ENCODE data around the gene ZNF324B. TPM values are rescaled to one million over a fixed set of nuclear protein-coding genes. Genes with fewer than 3 reads are reported as not detected.

The ZNF324B gene
- total and polyA plus RNA-seq, 10 of the 15 experiments (the other 5 are each of a cell fraction or from before 2014, with no cell fraction given), result 0.11 to 12.8 (median 4.0) TPM

DNA sequence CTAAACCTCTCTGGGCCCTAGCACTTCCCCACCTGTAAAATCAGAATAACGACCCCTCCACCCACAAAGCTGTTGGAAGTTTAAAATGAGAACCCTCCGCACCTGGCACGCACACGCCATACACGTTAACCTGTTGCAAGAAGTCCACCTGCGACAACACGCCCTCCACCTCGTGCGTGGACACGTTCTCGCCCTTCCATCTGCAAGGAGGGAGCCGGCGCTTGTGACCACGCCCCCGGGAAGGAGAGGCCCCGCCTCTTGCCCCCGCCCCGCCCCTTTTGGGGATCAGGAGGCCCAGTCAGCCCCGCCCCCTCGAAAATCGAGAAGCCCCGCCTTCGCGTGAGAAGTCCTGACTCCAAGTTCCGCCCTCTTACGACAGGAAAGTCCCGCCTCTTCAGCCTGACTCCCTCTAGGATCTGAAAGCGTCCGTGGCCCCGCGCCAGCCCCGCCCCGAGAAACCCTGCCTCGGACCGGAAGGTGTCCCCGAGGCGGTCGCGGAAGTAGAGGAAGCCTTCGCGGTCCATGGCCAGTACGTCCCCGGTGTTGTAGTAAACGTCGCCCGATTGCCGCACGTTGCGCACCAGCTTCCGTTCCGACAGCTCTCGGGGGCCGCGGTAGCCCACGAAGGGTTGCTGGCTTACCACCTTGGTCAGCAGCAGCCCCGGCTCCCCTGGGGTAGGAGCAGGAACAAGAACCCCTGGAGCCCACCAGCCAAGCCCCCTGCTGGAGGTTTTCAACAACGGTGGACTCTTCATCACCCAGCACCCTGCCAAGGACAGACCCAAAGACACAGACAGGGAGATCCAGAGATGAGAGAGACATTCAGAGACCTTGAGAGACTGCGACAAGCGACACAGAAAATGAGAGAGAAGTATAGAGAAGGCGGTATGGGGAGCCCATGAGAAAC lies 47.9 kb downstream of the ZNF324B start:
- Histone ChIP-seq H4K20me1 (ENCODE audit: control insufficient read depth, insufficient read depth) (no peaks in the 10 kb centered on the region), H2AFZ (ENCODE audit: control insufficient read depth, low read depth, low read length) (peak overlapping the region; percentile 98), H3K27ac (ENCODE audit: control insufficient read depth, insufficient read depth) (peak overlapping the region; percentile 87), H3K36me3 (ENCODE audit: control insufficient read depth in 2 of 2, insufficient read depth in 2 of 2, low read length in 1 of 2) (no peaks in the 10 kb centered on the region), H3K79me2 (ENCODE audit: control insufficient read depth, insufficient read depth, low read length) (peaks cover 11% of the 10 kb centered on the region), H3K4me1 (ENCODE audit: control insufficient read depth, insufficient read depth, low read length) (peaks cover 11% of the 10 kb centered on the region), H3K9me3 (replicated peaks; ENCODE audit: control insufficient read depth, insufficient read depth, low read length) (no peaks in the 10 kb centered on the region; the same call in 2 of the 3 replicates), H3K9ac (ENCODE audit: control insufficient read depth, insufficient read depth, low read length) (peak overlapping the region; percentile 84), H3K4me3 (peak overlapping the region; percentile 80), H3K4me2 (ENCODE audit: control insufficient read depth, insufficient read depth) (peak overlapping the region; percentile 84), H3K27me3 (replicated peaks in 1 of 2; ENCODE audit: control insufficient read depth in 2 of 2, insufficient read depth in 2 of 2, low read length in 1 of 2) (no peaks in the 10 kb centered on the region)
- intact Hi-C loops (cut with micrococcal nuclease; ENCODE audit: unreplicated experiment) (no loop called here), in situ Hi-C loops (cut with MboI) (no loop called here)
- BruUV-seq (replicated peaks), result TSS peak; percentile 96
- SMC1A ChIA-PET (ENCODE audit: uncharacterized antibody, unreplicated experiment), result interaction anchor here (1.0 to 2.6 kb wide), 3 partner anchors 10 to 19 kb away, joined by 3 to 16 read pairs (median 3); partner anchors contain the start of gene SLC27A5
- RAD21 ChIA-PET (ENCODE audit: unreplicated experiment), result interaction anchor here (0.8 to 1.6 kb wide), 3 partner anchors 10 to 137 kb away, joined by 3 to 5 read pairs (median 4); partner anchors contain the start of gene ZNF497
- CTCF ChIA-PET, result interaction anchor here (2.3 to 4.2 kb wide), 3 partner anchors 10 to 20 kb away, joined by 10 to 24 read pairs (median 12); partner anchors contain the start of gene ZBTB45
- POLR2A ChIA-PET, result interaction anchor here (0.7 to 1.9 kb wide), 4 partner anchors 11 to 999 kb away, joined by 3 to 9 read pairs (median 5); partner anchors contain the start of genes ZNF497 and ZNF773
- DNase-seq (ENCODE audit: low read depth, low spot score) (peak; percentile 89), FAIRE-seq (peak; percentile 95), ATAC-seq (peak; percentile 99)
- 4% methylated on average over 46 of the region's 60 CpGs for WGBS (ENCODE audit: insufficient coverage, insufficient replicate concordance, low lambda C conversion rate, missing lambda C conversion rate)
- TF ChIP-seq POU2F2 (IDR thresholded peaks at IDR 0.05; ENCODE audit: borderline replicate concordance, low read depth, low read length) (peak; percentile 82; the same call in 2 of the 3 replicates), NBN (IDR thresholded peaks at IDR 0.05) (peak; percentile 93), MTA2 (IDR thresholded peaks at IDR 0.05; ENCODE audit: low read depth) (peak; percentile 60), SMARCA5 (IDR thresholded peaks at IDR 0.05) (no peak; the same call in 1 of the 2 replicates), NRF1 (conservative IDR thresholded peaks at IDR 0.05; ENCODE audit: low read depth, low read length) (no peak; the same call in 1 of the 2 replicates), SIN3A (IDR thresholded peaks at IDR 0.05; ENCODE audit: low read depth, low read length) (0 out of 2 replicates have a peak, but pooled peaks have one; percentile 64), CBFB (IDR thresholded peaks at IDR 0.05; ENCODE audit: low read depth) (peak; percentile 78; the same call in 1 of the 2 replicates), MYC (IDR thresholded peaks at IDR 0.05; ENCODE audit: insufficient read depth, insufficient read length, insufficient replicate concordance, low read length, severe bottlenecking) (no peak), BMI1 (IDR thresholded peaks at IDR 0.05; ENCODE audit: borderline replicate concordance) (no peak), ATF7 (IDR thresholded peaks at IDR 0.05; ENCODE audit: low read depth) (peak; percentile 70), EED (IDR thresholded peaks at IDR 0.05; ENCODE audit: low read depth) (peak; percentile 63; the same call in 1 of the 2 replicates), LARP7 (IDR thresholded peaks at IDR 0.05) (peak; percentile 95), TBL1XR1 (IDR thresholded peaks at IDR 0.05; ENCODE audit: low read depth, low read length) (peak; percentile 45; the same call in 1 of the 2 replicates), SIX5 (IDR thresholded peaks at IDR 0.05; ENCODE audit: low read depth, low read length, severe bottlenecking) (peak; percentile 71), IKZF1 (conservative IDR thresholded peaks at IDR 0.05) (peak; percentile 91)
- TF ChIP-seq, protein P1, sequence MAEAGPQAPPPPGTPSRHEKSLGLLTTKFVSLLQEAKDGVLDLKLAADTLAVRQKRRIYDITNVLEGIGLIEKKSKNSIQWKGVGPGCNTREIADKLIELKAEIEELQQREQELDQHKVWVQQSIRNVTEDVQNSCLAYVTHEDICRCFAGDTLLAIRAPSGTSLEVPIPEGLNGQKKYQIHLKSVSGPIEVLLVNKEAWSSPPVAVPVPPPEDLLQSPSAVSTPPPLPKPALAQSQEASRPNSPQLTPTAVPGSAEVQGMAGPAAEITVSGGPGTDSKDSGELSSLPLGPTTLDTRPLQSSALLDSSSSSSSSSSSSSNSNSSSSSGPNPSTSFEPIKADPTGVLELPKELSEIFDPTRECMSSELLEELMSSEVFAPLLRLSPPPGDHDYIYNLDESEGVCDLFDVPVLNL (IDR thresholded peaks at IDR 0.05; ENCODE audit: low read depth, low read length), result no peak
- TF ChIP-seq, protein P2, sequence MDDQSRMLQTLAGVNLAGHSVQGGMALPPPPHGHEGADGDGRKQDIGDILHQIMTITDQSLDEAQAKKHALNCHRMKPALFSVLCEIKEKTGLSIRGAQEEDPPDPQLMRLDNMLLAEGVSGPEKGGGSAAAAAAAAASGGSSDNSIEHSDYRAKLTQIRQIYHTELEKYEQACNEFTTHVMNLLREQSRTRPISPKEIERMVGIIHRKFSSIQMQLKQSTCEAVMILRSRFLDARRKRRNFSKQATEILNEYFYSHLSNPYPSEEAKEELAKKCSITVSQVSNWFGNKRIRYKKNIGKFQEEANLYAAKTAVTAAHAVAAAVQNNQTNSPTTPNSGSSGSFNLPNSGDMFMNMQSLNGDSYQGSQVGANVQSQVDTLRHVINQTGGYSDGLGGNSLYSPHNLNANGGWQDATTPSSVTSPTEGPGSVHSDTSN (IDR thresholded peaks at IDR 0.05; ENCODE audit: insufficient replicate concordance, low read depth, low read length), result no peak
- TF ChIP-seq, protein P3, sequence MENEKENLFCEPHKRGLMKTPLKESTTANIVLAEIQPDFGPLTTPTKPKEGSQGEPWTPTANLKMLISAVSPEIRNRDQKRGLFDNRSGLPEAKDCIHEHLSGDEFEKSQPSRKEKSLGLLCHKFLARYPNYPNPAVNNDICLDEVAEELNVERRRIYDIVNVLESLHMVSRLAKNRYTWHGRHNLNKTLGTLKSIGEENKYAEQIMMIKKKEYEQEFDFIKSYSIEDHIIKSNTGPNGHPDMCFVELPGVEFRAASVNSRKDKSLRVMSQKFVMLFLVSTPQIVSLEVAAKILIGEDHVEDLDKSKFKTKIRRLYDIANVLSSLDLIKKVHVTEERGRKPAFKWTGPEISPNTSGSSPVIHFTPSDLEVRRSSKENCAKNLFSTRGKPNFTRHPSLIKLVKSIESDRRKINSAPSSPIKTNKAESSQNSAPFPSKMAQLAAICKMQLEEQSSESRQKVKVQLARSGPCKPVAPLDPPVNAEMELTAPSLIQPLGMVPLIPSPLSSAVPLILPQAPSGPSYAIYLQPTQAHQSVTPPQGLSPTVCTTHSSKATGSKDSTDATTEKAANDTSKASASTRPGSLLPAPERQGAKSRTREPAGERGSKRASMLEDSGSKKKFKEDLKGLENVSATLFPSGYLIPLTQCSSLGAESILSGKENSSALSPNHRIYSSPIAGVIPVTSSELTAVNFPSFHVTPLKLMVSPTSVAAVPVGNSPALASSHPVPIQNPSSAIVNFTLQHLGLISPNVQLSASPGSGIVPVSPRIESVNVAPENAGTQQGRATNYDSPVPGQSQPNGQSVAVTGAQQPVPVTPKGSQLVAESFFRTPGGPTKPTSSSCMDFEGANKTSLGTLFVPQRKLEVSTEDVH (IDR thresholded peaks at IDR 0.05; ENCODE audit: low read depth, partially characterized antibody), result peak; percentile 88
